AG09319 (cell line): ENCODE results near the gene CTAGE9.

Source experiments
- DNase-seq: peaks from one replicate; pipeline ENCODE4 v3.0.0-alpha.2; 2010; ENCODE audit warnings: low read depth; ENCODE audit errors: extremely low read depth
- TF ChIP-seq, protein P1 (sequence below): IDR thresholded peaks from 2 replicates; pipeline ENCODE4 v1.5.1; 2011; ENCODE audit warnings: low read depth, mild to moderate bottlenecking, inconsistent platforms, low read length, moderate library complexity

Gene CTAGE9

GRCh38 chr6:131736811-131737210 lies 26.0 kb upstream of the CTAGE9 start:
- TF ChIP-seq, protein P1, sequence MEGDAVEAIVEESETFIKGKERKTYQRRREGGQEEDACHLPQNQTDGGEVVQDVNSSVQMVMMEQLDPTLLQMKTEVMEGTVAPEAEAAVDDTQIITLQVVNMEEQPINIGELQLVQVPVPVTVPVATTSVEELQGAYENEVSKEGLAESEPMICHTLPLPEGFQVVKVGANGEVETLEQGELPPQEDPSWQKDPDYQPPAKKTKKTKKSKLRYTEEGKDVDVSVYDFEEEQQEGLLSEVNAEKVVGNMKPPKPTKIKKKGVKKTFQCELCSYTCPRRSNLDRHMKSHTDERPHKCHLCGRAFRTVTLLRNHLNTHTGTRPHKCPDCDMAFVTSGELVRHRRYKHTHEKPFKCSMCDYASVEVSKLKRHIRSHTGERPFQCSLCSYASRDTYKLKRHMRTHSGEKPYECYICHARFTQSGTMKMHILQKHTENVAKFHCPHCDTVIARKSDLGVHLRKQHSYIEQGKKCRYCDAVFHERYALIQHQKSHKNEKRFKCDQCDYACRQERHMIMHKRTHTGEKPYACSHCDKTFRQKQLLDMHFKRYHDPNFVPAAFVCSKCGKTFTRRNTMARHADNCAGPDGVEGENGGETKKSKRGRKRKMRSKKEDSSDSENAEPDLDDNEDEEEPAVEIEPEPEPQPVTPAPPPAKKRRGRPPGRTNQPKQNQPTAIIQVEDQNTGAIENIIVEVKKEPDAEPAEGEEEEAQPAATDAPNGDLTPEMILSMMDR = no peak
- no peak for DNase-seq

GRCh38 chr6:131736003-131736596 lies 25.3 kb upstream of the CTAGE9 start:
- TF ChIP-seq, protein P1 = no peak
- no peak for DNase-seq

- TF ChIP-seq, protein P1 = no peak
- no peak for DNase-seq
Observed at GRCh38 chr6:131733376-131734016, 22.7 kb upstream of the CTAGE9 start.

DNA sequence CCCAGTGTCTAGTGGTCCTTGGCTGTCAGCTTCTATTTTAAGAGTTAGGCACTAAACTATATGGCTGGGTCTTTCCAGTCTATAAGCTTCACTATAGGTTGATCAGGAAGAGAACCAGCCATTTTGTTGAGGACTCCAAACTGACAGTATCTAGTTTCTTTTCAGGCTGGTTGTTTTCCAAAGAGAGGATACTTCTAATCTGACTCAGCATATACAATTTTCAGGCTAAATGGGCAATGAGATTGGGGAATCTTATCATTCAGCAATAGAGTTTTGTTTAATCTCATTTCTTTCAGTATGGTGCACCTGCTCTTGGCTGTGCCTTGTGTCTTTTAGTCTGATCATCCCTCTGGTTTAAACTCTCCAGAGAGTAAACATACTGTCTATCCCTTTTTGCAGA lies 20.4 kb upstream of the CTAGE9 start:
- TF ChIP-seq, protein P1 = no peak

DNA sequence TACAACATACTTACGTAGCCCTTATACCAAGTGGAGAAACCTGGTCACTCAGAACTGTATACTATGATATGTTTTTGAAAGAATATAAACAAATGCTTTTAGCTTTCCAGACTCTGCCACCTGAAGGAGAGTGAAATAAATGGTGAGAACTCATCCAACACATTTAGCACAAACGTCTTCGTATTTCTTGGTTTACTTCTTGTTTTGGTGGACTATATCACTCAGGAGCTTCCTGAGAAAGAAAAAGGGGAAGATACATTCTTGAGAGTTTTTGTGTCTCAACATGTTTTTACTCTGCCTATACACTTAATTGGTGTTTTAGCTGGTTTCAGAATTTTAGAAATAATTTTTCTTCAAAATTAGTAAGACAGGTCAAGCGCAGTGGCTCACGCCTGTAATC lies 19.4 kb upstream of the CTAGE9 start:
- TF ChIP-seq, protein P1 = no peak
- DNase-seq = no peak

More for the DNA sequence above, 20.4 kb upstream of the CTAGE9 start:
- no peak for DNase-seq

DNA sequence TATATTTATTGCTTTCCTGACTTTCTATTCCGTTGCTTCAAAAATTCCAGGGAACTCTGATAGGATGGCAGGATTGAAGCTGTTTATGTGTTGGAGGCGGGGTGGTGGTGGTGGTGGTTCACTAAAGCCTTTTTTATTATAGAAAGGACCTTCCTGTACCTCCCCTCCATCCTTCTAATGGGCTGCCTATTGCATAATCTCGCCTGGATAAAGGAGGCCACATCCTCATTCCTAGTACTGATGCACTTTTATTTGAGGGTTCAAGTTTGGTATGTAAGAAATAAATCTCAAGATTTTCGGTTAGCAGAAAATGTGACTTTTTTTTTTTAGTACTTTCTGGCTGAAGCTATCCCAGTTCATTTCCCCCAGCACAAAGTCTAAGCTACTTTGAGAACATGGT lies 18.7 kb upstream of the CTAGE9 start:
- TF ChIP-seq, protein P1 = no peak
- DNase-seq = no peak

- TF ChIP-seq, protein P1 = no peak
- DNase-seq = no peak
Observed at GRCh38 chr6:131728296-131728939, 17.6 kb upstream of the CTAGE9 start.
